Upper lobe of left lung (tissue), 4 donors: ENCODE results near the gene PLA2G2C.

ENCODE experiments used
- CTCF ChIP-seq, 6 experiments: fragments of 450-650 bp in 4 of 6; fragments of 200-600 bp in 2 of 6; sonication (generic) in 2 of 6; IDR thresholded peaks; one replicate each; pipeline ENCODE4 v1.5.1; 2016 to 2019; ENCODE audit warnings: antibody characterized with exemption in 6 of 6
- POLR2A ChIP-seq, 4 donors: fragments of 450-650 bp; IDR thresholded peaks; one replicate each; pipeline ENCODE4 v1.5.1; 2016 to 2017; ENCODE audit warnings: antibody characterized with exemption in 4 of 4, mild to moderate bottlenecking in 2 of 4
- POLR2AphosphoS5 ChIP-seq, 2 donors: sonication (generic); formaldehyde crosslinking; IDR thresholded peaks; one replicate each; pipeline ENCODE4 v1.5.1; 2017; ENCODE audit warnings: antibody characterized with exemption in 2 of 2

GRCh38 chr1:20123722-20124455 is 62.4 kb downstream of the PLA2G2C start:
- TF ChIP-seq POLR2A (IDR thresholded peaks at IDR 0.05) (no peak), POLR2AphosphoS5 (IDR thresholded peaks at IDR 0.05) (no peak), CTCF (IDR thresholded peaks at IDR 0.05) (no peak)
